Mesenchymal stem cell (in vitro differentiated cells and primary cell): Measurements from ENCODE around the gene LDHA.

Experiments
- DNase-seq: peaks from one replicate; pipeline ENCODE4 v3.0.0-alpha.2; 2013
- H2AFZ ChIP-seq: one replicate; pipeline ENCODE4 v1.6.1; 2013; ENCODE audit warnings: low read depth, mild to moderate bottlenecking, control low read depth, inconsistent platforms, low read length, moderate library complexity
- H2AK5ac ChIP-seq: 2 replicates; pipeline ENCODE4 v1.6.1; 2013; ENCODE audit warnings: low read length, moderate library complexity, mild to moderate bottlenecking, inconsistent platforms; ENCODE audit not compliant: severe bottlenecking
- H2BK120ac ChIP-seq: one replicate; pipeline ENCODE4 v1.6.1; 2013; ENCODE audit warnings: low read depth, mild to moderate bottlenecking, inconsistent platforms, low read length, moderate library complexity
- H2BK12ac ChIP-seq, 2 experiments: one replicate each; pipeline ENCODE4 v1.6.1; 2013; ENCODE audit warnings: inconsistent platforms in 2 of 2, low read length in 2 of 2, mild to moderate bottlenecking in 2 of 2, moderate library complexity in 2 of 2, control low read depth in 1 of 2
- H2BK15ac ChIP-seq: one replicate; pipeline ENCODE4 v1.6.1; 2013; ENCODE audit warnings: mild to moderate bottlenecking, low read depth, inconsistent platforms; ENCODE audit not compliant: poor library complexity, severe bottlenecking
- H2BK5ac ChIP-seq: 2 replicates; pipeline ENCODE4 v1.6.1; 2013; ENCODE audit warnings: low read depth, mild to moderate bottlenecking, low read length, control low read depth, inconsistent platforms; ENCODE audit not compliant: poor library complexity, severe bottlenecking
- H3K14ac ChIP-seq, 2 experiments: one replicate each; pipeline ENCODE4 v1.6.1; 2013; ENCODE audit warnings: inconsistent platforms in 2 of 2, low read length in 2 of 2, control low read depth in 1 of 2, mild to moderate bottlenecking in 1 of 2, moderate library complexity in 1 of 2
- H3K18ac ChIP-seq, 2 experiments: one replicate each; pipeline ENCODE4 v1.6.1; 2013; ENCODE audit warnings: inconsistent platforms in 2 of 2, low read length in 2 of 2, control low read depth in 1 of 2, low read depth in 1 of 2, mild to moderate bottlenecking in 1 of 2
- H3K23ac ChIP-seq, 2 experiments: one replicate each; pipeline ENCODE4 v1.6.1; 2013; ENCODE audit warnings: inconsistent platforms in 2 of 2, low read length in 2 of 2, mild to moderate bottlenecking in 2 of 2, moderate library complexity in 2 of 2, control low read depth in 1 of 2
- H3K27ac ChIP-seq: 2 replicates; pipeline ENCODE4 v1.5.1; 2013; ENCODE audit warnings: mild to moderate bottlenecking, moderate library complexity, low read length, control low read depth, inconsistent platforms; ENCODE audit not compliant: poor library complexity, severe bottlenecking
- H3K27me3 ChIP-seq, 2 experiments: 2 replicates each; pipeline versions ENCODE4 v1.6.1 to v1.7.0; 2013; ENCODE audit warnings: low read length in 2 of 2, mild to moderate bottlenecking in 2 of 2, moderate library complexity in 2 of 2, control low read depth in 1 of 2, inconsistent platforms in 1 of 2; ENCODE audit not compliant: control insufficient read depth in 1 of 2, insufficient read depth in 1 of 2
- H3K36me3 ChIP-seq, 2 experiments: 2 replicates each; pipeline versions ENCODE4 v1.6.1 to v1.7.0; 2013; ENCODE audit warnings: low read length in 2 of 2, control low read depth in 1 of 2, inconsistent platforms in 1 of 2, low read depth in 1 of 2, mild to moderate bottlenecking in 1 of 2; ENCODE audit not compliant: insufficient read depth in 2 of 2, control insufficient read depth in 1 of 2
- H3K4ac ChIP-seq, 2 experiments: one replicate each; pipeline ENCODE4 v1.6.1; 2013; ENCODE audit warnings: inconsistent platforms in 2 of 2, low read length in 2 of 2, mild to moderate bottlenecking in 2 of 2, moderate library complexity in 2 of 2, control low read depth in 1 of 2, low read depth in 1 of 2
- H3K4me1 ChIP-seq: 2 replicates; pipeline ENCODE4 v1.6.1; 2013; ENCODE audit warnings: low read depth, low read length, control low read depth; ENCODE audit not compliant: control insufficient read depth, insufficient read depth
- H3K4me2 ChIP-seq: 2 replicates; pipeline ENCODE4 v1.6.1; 2013; ENCODE audit warnings: low read length, mild to moderate bottlenecking, inconsistent platforms; ENCODE audit not compliant: poor library complexity, severe bottlenecking
- H3K4me3 ChIP-seq, 2 experiments: 2 replicates each; pipeline versions ENCODE4 v1.5.1 to v1.7.0; 2013; ENCODE audit warnings: low read length in 2 of 2, mild to moderate bottlenecking in 2 of 2, control low read depth in 1 of 2, low read depth in 1 of 2; ENCODE audit not compliant: insufficient read depth in 1 of 2
- H3K79me1 ChIP-seq: replicated peaks from 2 replicates; pipeline ENCODE4 v1.6.1; 2013; ENCODE audit warnings: mild to moderate bottlenecking, control low read depth, low read length, inconsistent platforms; ENCODE audit not compliant: poor library complexity, severe bottlenecking
- H3K9ac ChIP-seq: 2 replicates; pipeline ENCODE4 v1.7.0; 2013; ENCODE audit warnings: mild to moderate bottlenecking, low read length, moderate library complexity
- H3K9me3 ChIP-seq: 2 replicates; pipeline ENCODE4 v1.7.0; 2013; ENCODE audit warnings: mild to moderate bottlenecking, low read length; ENCODE audit not compliant: control insufficient read depth
- H4K8ac ChIP-seq: one replicate; pipeline ENCODE4 v1.6.1; 2013; ENCODE audit warnings: inconsistent platforms, mild to moderate bottlenecking, low read length, moderate library complexity
- H4K91ac ChIP-seq: one replicate; pipeline ENCODE4 v1.6.1; 2013; ENCODE audit warnings: mild to moderate bottlenecking, low read length, inconsistent platforms
- WGBS: methylation state at CpG from one replicate; pipeline ENCODE4 v1.1.7; 2013; ENCODE audit warnings: mixed read lengths; 5-methylcytosine and 5-hydroxymethylcytosine counted together

LDHA gene

DNA sequence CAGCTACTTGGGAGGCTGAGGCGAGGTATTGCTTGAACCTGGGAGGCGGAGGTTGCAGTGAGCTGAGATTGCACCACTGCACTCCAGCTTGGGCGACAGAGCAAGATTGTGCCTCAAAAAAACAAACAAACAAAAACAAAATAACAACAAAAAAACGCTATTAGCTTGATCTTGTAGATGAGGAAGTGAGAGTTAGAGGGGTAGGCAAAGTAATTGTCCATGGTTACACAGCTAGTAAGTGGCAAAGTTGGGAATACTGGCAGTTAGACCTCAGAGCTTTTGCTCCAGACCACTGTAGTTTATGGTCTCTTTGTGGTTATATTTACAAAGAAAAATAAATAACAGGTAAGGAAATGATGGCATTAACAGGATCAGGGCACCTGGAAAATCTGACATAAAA is 32.9 kb downstream of the LDHA start:
- no peak overlapping the region for H3K4ac ChIP-seq
- no peak overlapping the region for H3K4me3 ChIP-seq
- H3K27me3 ChIP-seq = no peaks in the 10 kb centered on the region
- H3K27ac ChIP-seq = no peak overlapping the region
- H3K9ac ChIP-seq = no peak overlapping the region
- no peak overlapping the region for H2BK5ac ChIP-seq
- H4K8ac ChIP-seq = no peak overlapping the region
- no peaks in the 10 kb centered on the region for H3K36me3 ChIP-seq
- no peak overlapping the region for H2AFZ ChIP-seq
- no peaks in the 10 kb centered on the region for H3K79me1 ChIP-seq
- no peaks in the 10 kb centered on the region for H3K9me3 ChIP-seq
- no peak overlapping the region for H2BK12ac ChIP-seq
- H3K23ac ChIP-seq = no peak overlapping the region
- no peak overlapping the region for H3K18ac ChIP-seq
- 67% methylated on average over 2 of the region's 4 CpGs for WGBS
- H2AK5ac ChIP-seq = no peak overlapping the region
- no peak overlapping the region for H2BK120ac ChIP-seq
- no peak for DNase-seq
- no peak overlapping the region for H3K14ac ChIP-seq
- H3K4me2 ChIP-seq = no peak overlapping the region
- H4K91ac ChIP-seq = no peak overlapping the region
- no peak overlapping the region for H2BK15ac ChIP-seq
- no peaks in the 10 kb centered on the region for H3K4me1 ChIP-seq

GRCh38 chr11:18429332-18429731 is 35.0 kb downstream of the LDHA start:
- H3K18ac ChIP-seq = no peak overlapping the region
- H3K4me1 ChIP-seq = no peaks in the 10 kb centered on the region
- no peak overlapping the region for H3K4me2 ChIP-seq
- H2BK15ac ChIP-seq = no peak overlapping the region
- WGBS = 76% methylated on average over 4 of the region's 5 CpGs
- H3K79me1 ChIP-seq = no peaks in the 10 kb centered on the region
- no peaks in the 10 kb centered on the region for H3K36me3 ChIP-seq
- H2AFZ ChIP-seq = no peak overlapping the region
- no peak overlapping the region for H4K8ac ChIP-seq
- H3K4me3 ChIP-seq = no peak overlapping the region
- no peak overlapping the region for H3K9ac ChIP-seq
- H3K9me3 ChIP-seq = no peaks in the 10 kb centered on the region
- no peak overlapping the region for H2BK5ac ChIP-seq
- no peak overlapping the region for H3K23ac ChIP-seq
- H3K27me3 ChIP-seq = no peaks in the 10 kb centered on the region
- H2BK120ac ChIP-seq = no peak overlapping the region
- H3K4ac ChIP-seq = no peak overlapping the region
- DNase-seq = no peak
- no peak overlapping the region for H3K14ac ChIP-seq
- no peak overlapping the region for H3K27ac ChIP-seq
- no peak overlapping the region for H4K91ac ChIP-seq
- no peak overlapping the region for H2AK5ac ChIP-seq
- H2BK12ac ChIP-seq = no peak overlapping the region

DNA sequence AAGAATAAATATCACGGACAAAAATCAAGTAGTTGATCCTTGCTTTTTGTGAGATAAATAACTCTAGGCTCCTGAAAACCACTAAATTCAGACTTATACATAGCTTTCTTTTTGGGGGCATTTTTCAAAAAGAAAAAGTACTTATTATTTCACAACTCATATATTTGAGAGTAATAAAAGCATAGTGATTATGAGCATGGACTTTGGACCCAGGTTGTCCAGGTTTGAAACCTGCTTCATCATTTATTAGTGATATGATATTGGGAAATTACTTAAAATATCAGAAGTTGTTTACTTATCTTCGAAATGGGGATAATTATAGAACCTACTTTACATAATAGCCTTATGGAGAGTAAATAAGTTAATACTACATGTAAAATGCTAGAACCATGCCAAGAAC is 44.3 kb downstream of the LDHA start:
- H3K4me2 ChIP-seq = no peak overlapping the region
- H3K4ac ChIP-seq = no peak overlapping the region
- no peak overlapping the region for H2BK12ac ChIP-seq
- no peak overlapping the region for H4K91ac ChIP-seq
- no peak overlapping the region for H3K27ac ChIP-seq
- H3K27me3 ChIP-seq = no peaks in the 10 kb centered on the region
- H3K18ac ChIP-seq = no peak overlapping the region
- H3K4me3 ChIP-seq = no peak overlapping the region
- no peak overlapping the region for H3K23ac ChIP-seq
- DNase-seq = no peak
- H2BK5ac ChIP-seq = no peak overlapping the region
- no peak overlapping the region for H4K8ac ChIP-seq
- no peak overlapping the region for H2AK5ac ChIP-seq
- H2BK120ac ChIP-seq = no peak overlapping the region
- no peak overlapping the region for H2AFZ ChIP-seq
- H3K79me1 ChIP-seq = no peaks in the 10 kb centered on the region
- H3K14ac ChIP-seq = no peak overlapping the region
- H3K36me3 ChIP-seq = no peaks in the 10 kb centered on the region
- no peak overlapping the region for H2BK15ac ChIP-seq
- no CpG with 5 or more reads among the region's 2 CpGs for WGBS
- no peak overlapping the region for H3K9ac ChIP-seq
- no peaks in the 10 kb centered on the region for H3K4me1 ChIP-seq
- H3K9me3 ChIP-seq = no peaks in the 10 kb centered on the region

GRCh38 chr11:18449251-18449650 is 54.9 kb downstream of the LDHA start:
- no peak for DNase-seq
- WGBS = 96% methylated on average over 2 of the region's 3 CpGs
- H3K9ac ChIP-seq = no peak overlapping the region

More at GRCh38 chr11:18449251-18449650, 54.9 kb downstream of the LDHA start:
- H3K4me2 ChIP-seq = no peak overlapping the region
- no peaks in the 10 kb centered on the region for H3K27me3 ChIP-seq
- no peak overlapping the region for H4K8ac ChIP-seq
- H3K4me1 ChIP-seq = peaks cover 1% of the 10 kb centered on the region
- H4K91ac ChIP-seq = no peak overlapping the region
- no peak overlapping the region for H2BK5ac ChIP-seq
- H2AK5ac ChIP-seq = no peak overlapping the region
- H3K4ac ChIP-seq = no peak overlapping the region
- H3K36me3 ChIP-seq = no peaks in the 10 kb centered on the region
- H3K18ac ChIP-seq = no peak overlapping the region
- H3K23ac ChIP-seq = no peak overlapping the region
- H3K14ac ChIP-seq = no peak overlapping the region
- no peak overlapping the region for H2BK120ac ChIP-seq
- no peaks in the 10 kb centered on the region for H3K79me1 ChIP-seq
- H2BK15ac ChIP-seq = no peak overlapping the region
- no peaks in the 10 kb centered on the region for H3K9me3 ChIP-seq
- H3K4me3 ChIP-seq = no peak overlapping the region
- no peak overlapping the region for H2AFZ ChIP-seq
- H3K27ac ChIP-seq = no peak overlapping the region
- no peak overlapping the region for H2BK12ac ChIP-seq
